B cell (primary cell): ENCODE data around the gene SETBP1.

ENCODE experiments used
- EZH2 ChIP-seq: IDR thresholded peaks from 2 replicates; pipeline ENCODE4 v1.6.1; 2012; ENCODE audit warnings: borderline replicate concordance, low read depth, mild to moderate bottlenecking, moderate library complexity, low read length; ENCODE audit not compliant: insufficient read depth, poor library complexity, severe bottlenecking
- TF ChIP-seq, protein P1 (sequence below): fragments of 200-600 bp; IDR thresholded peaks from one replicate; pipeline ENCODE4 v1.8.0; 2022; ENCODE audit warnings: antibody characterized with exemption, mild to moderate bottlenecking

- TF ChIP-seq, protein P1, sequence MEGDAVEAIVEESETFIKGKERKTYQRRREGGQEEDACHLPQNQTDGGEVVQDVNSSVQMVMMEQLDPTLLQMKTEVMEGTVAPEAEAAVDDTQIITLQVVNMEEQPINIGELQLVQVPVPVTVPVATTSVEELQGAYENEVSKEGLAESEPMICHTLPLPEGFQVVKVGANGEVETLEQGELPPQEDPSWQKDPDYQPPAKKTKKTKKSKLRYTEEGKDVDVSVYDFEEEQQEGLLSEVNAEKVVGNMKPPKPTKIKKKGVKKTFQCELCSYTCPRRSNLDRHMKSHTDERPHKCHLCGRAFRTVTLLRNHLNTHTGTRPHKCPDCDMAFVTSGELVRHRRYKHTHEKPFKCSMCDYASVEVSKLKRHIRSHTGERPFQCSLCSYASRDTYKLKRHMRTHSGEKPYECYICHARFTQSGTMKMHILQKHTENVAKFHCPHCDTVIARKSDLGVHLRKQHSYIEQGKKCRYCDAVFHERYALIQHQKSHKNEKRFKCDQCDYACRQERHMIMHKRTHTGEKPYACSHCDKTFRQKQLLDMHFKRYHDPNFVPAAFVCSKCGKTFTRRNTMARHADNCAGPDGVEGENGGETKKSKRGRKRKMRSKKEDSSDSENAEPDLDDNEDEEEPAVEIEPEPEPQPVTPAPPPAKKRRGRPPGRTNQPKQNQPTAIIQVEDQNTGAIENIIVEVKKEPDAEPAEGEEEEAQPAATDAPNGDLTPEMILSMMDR, result no peak
- no peak for TF ChIP-seq EZH2
Measured at GRCh38 chr18:45116116-45116515, 435.4 kb downstream of the SETBP1 start.
